Measurements from ENCODE around the gene CRTAC1.

The CRTAC1 gene, protein sequence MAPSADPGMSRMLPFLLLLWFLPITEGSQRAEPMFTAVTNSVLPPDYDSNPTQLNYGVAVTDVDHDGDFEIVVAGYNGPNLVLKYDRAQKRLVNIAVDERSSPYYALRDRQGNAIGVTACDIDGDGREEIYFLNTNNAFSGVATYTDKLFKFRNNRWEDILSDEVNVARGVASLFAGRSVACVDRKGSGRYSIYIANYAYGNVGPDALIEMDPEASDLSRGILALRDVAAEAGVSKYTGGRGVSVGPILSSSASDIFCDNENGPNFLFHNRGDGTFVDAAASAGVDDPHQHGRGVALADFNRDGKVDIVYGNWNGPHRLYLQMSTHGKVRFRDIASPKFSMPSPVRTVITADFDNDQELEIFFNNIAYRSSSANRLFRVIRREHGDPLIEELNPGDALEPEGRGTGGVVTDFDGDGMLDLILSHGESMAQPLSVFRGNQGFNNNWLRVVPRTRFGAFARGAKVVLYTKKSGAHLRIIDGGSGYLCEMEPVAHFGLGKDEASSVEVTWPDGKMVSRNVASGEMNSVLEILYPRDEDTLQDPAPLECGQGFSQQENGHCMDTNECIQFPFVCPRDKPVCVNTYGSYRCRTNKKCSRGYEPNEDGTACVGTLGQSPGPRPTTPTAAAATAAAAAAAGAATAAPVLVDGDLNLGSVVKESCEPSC

DNA sequence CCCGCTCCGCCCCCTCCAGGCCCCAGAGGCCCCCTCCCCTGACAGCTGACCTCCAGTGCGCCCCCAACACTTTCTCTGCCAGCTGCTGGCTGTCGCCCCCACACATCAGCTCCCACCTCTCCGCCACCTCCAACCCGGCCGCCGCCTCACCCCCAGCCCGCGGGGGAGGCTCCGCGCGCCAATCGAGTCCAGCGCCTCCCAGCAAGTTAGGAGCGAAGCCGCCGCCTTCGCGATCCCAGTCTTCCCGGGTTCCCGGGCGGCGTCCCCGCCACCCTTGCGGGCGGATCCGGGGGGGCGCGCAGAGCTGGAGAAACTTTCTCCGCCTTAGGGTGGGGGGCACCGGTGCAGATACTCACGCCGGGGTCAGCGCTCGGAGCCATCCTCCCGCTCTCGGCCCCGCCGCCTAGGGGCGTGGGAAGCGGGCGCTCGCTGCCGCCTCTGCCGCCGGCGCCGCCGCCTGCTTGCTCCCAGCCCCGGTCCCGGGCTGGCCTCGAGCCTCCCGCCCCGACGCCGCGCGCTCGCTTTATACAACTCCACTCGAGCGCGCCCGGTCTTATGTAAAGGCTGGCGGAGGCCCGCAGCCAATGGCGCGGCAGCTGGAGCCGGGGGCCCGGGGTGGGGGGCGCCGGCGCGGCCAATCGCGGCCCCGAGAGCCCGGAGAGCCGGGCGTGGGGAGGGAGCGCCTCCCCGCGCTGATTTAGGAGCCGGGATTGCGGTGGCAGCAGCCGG, at the start of gene CRTAC1:
Gene CRTAC1, minus strand, starts transcription at position 529 of the 729 bp plus-strand sequence. Its CDS starts 149 bp downstream, at position 380.
- peak; percentile 93 for DNase-seq (ENCODE audit: low spot score)

DNA sequence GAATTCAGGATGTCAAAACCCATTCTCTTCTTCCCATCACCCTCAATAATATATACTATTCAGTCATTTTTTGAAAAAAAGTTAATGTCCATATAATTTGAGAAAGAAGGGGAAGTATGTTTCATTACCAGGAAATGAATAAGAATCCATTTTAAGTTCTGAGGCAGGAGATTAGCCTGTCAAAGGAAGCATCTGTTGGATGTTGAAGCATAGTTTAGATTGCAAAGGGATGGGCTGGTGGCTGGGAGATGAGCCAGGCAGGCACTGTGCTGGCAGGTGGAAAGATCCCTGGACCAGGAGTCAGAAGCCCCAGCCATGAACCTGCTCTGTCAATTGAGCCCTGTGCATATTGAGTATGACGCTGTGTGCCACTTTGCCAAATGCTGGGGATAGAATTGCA, 48.4 kb upstream of the CRTAC1 start:
- no peak for DNase-seq (ENCODE audit: low spot score)

GRCh38 chr10:98077223-98077622, 46.8 kb upstream of the CRTAC1 start:
- DNase-seq (ENCODE audit: low spot score) = no peak

GRCh38 chr10:98076086-98076485, 45.7 kb upstream of the CRTAC1 start:
- no peak for DNase-seq (ENCODE audit: low spot score)

- no peak for DNase-seq (ENCODE audit: low spot score)
Measured at GRCh38 chr10:98074315-98074911, 44.0 kb upstream of the CRTAC1 start.

- no peak for DNase-seq (ENCODE audit: low spot score)
Measured at GRCh38 chr10:98067165-98067564, 36.7 kb upstream of the CRTAC1 start.

DNA sequence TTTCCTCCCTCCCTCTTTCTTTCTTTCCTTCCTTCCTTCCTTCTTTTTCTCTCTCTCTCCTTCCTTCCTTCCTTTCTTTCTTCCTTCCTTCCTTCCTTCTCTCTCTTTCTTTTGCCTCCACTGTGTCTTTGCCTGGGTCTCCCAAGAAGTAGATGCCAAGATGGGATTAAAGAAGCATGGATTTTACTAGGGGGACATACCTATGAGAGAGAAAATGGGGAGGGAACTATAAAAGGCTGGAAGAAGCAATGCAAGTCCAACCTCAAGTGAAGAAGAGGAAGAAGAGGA, 33.3 kb upstream of the CRTAC1 start:
- DNase-seq (ENCODE audit: low spot score) = no peak

DNA sequence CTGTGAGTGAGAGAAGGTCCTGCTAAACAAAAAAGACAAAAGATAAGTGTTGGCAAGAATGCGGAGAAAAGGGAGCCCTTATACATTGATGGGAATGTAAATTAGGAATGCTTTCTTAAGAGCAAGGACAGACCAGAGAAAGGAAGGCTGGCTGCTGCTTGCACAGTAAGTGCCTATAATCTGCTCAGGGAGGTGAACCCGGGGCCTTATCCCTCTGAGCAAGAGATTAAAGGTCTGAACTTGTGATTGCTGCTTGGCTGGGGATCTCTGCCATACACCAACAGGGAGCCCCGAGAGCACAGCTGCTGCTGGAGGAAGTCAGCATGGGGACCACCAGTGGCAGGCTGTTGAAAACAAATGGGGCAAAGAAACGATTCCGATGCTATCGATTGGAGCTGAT, 32.0 kb upstream of the CRTAC1 start:
- DNase-seq (ENCODE audit: low spot score) = no peak

DNA sequence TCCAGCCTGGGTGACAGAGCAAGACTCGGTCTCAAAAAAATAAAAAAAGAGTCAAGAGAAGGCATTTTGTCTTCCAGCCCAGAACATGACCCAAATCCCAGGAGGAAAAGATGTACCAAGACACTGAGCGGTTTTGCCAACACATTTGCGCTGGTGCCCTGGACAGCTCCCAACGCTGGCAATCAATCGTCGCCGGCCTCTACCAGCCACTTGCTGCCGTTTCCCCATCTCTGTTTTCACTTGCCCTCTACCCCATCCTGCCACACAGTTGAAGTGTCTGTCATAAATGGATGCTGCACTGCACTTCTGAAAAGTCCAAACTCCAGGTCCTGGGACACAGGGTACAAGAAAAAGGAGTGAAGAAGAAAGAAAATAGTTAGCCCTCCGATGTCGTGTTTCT, 29.7 kb upstream of the CRTAC1 start:
- DNase-seq (ENCODE audit: low spot score) = no peak

DNA sequence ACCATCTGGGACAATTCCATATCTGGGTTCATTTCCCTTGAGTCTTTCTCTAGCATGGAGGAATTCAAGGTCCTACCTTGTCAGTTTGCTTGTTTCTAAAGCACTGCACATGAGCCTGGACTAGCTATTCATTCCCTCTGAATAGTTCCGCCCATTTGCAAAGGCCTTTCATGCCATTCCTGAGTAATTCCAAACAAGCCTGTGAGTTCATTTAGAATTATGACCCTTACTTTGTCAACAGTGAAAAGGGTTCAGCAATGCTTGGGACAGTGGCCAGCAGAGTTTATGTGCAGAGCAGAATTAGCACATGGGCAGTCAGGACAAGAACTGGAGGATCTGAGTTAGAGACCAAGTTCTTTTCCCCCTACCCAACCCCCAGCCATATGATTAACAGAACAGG, 27.9 kb upstream of the CRTAC1 start:
- no peak for DNase-seq (ENCODE audit: low spot score)

DNA sequence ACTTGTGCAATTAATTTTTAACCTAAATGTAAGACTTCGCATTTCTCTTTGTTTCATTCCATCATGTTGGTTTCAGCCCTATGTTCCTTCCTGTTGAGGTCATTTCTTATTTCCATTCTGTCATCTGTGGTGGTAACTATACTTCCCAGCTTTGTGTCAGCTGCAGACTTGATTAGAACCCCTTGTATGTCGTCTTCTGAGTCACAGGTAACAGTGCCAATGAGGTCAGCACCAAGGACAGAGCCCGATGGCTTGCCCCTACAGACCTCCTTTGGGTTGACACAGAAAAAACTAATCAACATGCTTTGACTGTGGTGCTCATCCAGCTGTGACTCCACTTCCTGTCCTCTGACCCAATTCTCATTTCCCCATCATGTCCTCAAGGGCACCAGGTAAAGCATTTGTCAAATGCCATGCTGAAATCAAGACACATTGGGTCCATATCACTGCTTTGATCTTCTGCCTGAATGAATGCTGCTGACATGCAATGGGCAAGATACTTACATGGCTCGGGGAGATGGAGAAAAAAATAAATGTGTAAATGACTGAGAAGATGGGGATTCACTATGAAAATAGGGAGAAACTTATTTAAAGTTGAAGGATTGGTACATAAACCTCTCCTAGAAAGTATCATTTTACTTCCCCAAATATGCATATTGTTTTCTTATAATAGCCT, 25.6 kb upstream of the CRTAC1 start:
- peak; percentile 63 for DNase-seq (ENCODE audit: low spot score)

- DNase-seq (ENCODE audit: low spot score) = no peak
Measured at GRCh38 chr10:98047009-98047741, 16.8 kb upstream of the CRTAC1 start.

- peak; percentile 78 for DNase-seq (ENCODE audit: low spot score)
Measured at GRCh38 chr10:98045785-98046389, 15.5 kb upstream of the CRTAC1 start.

DNA sequence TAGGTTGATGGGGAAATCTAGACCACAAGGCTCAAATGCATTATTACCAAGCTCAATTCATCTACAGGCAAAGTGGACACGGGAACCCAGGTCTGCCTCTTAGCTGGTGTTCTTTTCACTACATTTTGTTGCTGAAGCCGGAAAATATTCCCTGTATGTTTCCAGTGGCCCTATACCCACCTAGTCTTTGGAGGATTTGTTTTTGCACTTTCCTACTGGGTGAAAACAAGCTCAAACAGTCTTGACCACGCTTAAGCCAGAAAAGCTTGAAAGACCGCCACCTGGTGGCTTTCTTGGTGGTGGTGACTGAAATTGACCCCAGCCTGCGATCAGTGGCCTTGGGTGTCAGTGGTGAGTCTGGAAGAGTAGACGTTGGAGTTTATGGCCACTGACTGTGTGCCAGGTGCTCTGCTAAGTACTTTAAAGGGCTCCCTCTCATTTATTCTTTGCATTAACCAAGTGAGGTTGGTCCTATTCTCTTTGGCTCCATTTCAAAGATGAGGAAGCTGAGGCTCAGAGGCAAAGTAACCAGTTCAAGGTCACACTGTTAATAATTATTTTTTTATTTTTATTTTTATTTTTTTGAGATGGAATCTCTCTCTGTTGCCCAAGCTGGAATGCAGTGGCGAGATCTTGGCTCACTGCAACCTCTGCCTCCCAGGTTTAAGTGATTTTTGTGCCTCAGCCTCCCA, 11.1 kb upstream of the CRTAC1 start:
- peak; percentile 78 for DNase-seq (ENCODE audit: low spot score)

DNA sequence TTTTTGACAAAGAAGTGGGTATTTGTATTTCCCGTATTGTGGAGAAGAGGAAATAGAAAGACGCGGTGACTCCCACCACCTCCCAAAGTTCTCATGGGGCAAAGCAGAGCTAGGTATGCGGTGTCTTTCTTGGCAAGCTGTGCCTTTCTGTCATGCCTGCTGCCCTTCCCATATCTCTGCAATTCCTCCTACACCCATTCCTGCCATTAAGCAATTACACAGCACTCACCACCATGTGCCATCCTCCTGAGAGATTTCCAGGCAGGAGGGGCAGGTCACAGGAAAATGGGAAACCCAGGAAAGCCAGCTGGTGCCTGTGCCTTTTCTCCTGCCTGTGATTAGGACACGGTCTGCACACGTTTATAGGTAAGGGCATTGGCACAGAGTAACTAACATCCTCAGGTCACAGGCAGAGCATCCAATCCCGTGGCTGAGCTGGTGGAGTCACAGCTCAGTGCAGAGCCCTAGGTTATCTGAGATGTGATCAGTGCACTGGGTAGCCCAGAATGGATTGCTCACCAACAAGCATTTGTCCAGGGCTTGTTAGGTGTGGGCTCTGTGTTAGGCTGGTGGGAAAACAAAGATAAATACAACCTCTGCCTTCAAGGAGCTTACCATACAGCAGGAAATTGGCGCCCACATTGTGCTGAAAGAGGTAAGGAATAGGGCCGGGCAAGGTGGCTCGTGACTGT, 9.4 kb upstream of the CRTAC1 start:
- DNase-seq (ENCODE audit: low spot score) = no peak

DNA sequence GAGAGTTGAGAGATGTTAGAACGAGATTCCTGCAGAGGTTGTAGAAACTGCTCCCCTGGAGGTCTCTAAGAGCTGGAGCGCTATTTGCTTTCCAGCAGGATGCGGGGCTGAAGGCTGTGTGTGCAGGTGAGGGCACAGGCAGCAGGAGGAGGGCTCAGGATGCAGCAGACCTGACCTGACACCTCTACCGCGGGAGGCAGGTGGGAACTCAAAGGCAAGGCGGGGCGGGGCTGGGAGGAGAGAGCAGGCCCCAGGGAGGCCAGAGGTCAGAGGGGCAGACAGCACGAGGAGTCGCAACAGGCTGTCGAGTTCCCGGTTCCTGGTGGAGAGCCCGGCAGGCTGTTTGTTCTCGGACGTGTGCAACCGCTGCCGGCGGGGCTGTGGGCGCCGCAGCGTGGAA, 7.9 kb upstream of the CRTAC1 start:
- DNase-seq (ENCODE audit: low spot score) = peak; percentile 60

DNA sequence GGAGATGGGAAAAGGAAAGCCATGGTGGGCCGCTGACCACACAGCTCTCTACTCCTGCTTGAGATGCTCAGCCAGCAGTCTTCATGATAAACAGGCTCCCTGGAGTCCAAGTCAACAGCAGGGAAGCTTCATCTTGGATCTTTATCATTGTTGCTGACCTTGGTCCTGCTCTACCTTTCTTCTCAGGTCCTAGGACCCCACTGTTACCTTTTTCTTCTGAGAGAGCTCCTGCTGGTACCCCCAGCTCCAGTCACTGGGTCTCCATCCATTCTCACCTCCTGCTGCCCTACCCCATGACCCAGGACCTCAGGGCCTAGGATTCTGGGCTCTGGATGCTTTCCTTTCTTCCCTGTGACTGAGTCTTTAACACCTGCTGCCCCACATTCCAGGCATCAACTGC, 5.2 kb upstream of the CRTAC1 start:
- DNase-seq (ENCODE audit: low spot score) = no peak

DNA sequence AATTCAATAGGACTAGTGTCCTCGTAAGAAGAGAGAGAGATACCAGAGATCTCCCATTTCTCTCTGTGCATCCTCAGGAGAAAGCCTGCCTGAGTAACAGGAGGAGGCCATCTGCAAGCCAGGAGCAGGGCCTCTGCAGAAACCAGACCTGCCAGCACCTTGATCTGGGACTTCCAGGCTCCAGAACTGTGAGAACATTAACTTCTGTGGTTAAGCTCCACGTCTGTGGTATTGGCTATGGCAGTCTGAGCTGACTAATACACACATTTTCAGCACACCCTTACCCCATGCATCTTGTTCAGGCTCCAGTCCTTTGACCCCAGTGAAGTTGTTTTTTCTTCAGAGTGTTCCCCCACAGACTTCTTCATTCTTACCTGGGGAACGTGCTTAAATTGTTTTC, 3.1 kb upstream of the CRTAC1 start:
- no peak for DNase-seq (ENCODE audit: low spot score)

- no peak for DNase-seq (ENCODE audit: low spot score)
Measured at GRCh38 chr10:98031440-98031839, 1.0 kb upstream of the CRTAC1 start.

DNA sequence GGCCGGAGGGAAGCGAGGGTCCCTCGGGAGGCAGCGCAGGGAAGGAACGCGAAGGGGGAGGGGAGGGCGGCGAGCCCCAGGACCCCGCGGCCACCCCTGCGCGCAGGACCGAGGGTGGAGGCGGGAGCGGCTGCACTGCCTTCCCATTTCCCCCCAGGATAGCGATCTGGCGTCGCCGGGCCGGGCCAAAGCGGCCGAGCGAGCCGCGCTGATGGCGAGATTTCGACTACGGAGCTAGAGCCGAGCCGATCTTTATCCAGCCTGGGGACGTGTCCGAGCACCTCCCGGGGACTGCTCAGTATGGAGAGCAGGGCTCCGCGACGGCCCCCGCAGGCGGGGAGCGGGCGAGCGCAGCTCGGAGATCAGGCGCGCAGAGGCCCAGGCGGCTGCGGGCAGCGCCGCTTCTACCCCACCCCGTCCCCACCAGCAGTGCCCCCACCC, 590 bp upstream of the CRTAC1 start:
- DNase-seq (ENCODE audit: low spot score) = peak; percentile 71
